NCI-H2107 (cell line): Measurements from ENCODE around the gene TTC23.
A peak's percentile ranks its signal among the peaks of the same experiment; 100 is the strongest.
"Not testable (repeated sequence)": the region's sequence is repeated elsewhere in the genome, so short reads cannot be mapped to it uniquely, and the experiment has no call there.

Experiments
- DNase-seq: peaks from one replicate; lab custom pipeline; 2025; lab: John Stamatoyannopoulos, UW

The TTC23 gene

DNA sequence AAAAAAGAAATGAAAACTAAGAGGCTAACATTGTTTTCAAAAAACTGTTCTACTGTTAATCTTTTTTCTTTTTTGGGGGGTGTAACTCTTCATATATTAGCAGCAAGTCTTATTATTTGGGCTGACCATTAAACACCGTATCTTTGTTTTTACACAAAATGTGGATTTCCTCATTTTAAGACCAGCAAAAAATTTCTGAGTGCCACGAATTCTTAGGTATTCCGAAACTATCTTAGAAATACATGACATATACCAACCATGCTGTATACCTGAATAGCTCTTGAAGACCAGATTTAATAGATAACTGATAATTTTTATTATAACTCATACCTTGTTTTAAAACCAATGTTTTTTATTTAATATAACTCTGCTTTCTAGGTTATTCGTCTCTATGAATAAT is 620 bp upstream of the TTC23 start:
- no peak for DNase-seq

DNA sequence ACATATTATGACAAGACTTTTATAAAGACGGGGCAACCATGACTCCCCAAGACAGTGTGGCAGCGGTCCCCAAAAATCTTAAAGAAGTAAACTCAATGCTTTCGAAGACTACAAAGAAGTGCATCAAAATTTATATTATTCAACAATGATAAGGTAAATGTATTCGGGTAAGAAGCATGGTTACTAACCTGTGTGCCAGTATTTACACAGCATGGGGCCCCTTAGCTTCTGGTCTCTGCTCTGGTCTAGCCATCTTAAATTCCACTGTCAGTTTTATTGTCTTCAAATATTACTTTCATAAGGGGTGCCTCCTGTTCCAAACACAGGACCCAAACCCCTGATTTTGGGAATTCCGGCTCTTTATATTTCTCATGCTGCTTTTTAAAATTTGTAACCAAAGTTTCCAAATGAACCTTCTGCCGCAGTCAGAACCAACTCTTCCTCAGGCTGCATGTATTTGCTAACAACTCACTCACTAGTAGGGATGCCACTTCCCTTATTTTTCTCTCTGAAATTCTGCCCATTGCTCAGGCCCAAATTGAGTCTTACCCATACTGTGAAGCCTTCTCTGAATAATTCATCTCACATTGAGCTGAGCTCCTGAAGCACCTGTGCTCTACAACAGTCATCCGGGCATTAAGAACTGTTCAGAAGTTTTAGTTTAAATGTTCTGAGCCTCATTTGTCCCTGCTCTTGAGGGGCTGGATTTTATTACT is 1.2 kb downstream of the TTC23 start:
- DNase-seq = no peak

DNA sequence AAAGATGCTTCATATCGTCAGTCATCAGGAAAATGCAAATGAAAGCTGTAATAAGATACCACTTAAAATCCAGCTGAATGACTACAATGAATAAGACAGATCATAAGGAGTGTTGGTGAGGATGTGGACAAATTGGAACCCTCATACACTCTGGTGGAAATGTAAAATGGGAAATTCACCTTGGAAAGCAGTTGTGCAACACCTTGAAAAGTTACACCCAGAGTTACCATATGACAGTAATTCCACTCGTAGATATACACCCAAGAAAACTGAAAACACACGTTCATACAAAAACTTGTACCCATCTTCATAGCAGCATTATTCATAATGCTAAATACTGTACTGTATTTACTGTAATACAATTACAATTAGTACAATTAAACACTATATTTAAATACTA is 2.3 kb downstream of the TTC23 start:
- no peak for DNase-seq

GRCh38 chr15:99244306-99244705 is 5.1 kb downstream of the TTC23 start:
- no peak for DNase-seq

- DNase-seq = no peak
Observed at GRCh38 chr15:99241752-99242151, 7.6 kb downstream of the TTC23 start.

DNA sequence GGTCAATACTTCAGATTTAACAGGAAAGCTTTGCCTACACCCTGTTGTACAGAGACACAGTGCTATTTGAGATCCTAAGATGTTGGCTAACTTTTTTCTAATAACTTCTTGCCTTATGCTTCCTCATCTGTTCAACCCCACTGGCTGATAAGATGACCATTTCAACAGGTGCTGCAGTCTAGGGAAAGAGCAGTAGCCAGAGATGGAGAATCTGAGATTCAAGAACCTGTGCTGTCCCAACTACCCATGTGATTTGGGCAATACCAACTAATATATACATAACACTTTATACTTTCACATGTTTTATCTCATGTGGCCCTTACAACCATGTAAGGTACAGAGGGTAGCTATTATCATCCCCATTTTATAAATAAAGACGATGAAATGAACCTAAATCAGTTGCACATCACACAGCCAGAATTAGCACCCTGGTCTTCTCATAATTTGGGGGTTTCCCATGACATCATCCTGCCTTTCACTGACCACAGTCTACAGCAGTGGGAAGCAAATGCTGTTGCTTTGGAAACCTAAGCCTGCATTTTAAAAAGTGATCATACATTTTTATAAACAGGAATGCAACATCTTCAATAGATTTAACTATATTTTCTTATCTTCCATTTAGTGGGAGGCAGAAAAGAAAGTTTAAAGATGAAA is 9.7 kb downstream of the TTC23 start:
- DNase-seq = no peak

DNA sequence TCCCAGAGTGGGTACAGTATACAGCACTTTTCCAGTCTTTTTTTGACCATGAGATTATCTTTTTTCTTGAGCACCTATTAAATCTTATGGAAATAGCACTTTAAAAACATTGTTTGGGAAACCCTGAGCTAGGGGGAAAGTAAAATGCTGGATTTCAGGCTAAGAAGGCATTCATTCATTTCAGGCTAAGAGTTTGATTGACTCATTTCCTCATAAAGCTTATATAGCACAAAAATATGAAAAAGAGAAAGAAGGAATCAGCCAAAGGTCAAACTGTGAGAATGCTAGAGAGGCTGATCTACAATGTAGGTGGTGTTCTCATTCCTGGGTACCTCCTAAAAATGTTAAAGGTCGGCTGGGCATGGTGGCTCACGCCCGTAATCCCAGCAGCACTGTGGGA is 10.5 kb downstream of the TTC23 start:
- no peak for DNase-seq

GRCh38 chr15:99234160-99234559 is 15.2 kb downstream of the TTC23 start:
- not testable (repeated sequence) for DNase-seq

GRCh38 chr15:99232740-99233139 is 16.6 kb downstream of the TTC23 start:
- DNase-seq = no peak

- DNase-seq = no peak
Observed at GRCh38 chr15:99230867-99231266, 18.5 kb downstream of the TTC23 start.

DNA sequence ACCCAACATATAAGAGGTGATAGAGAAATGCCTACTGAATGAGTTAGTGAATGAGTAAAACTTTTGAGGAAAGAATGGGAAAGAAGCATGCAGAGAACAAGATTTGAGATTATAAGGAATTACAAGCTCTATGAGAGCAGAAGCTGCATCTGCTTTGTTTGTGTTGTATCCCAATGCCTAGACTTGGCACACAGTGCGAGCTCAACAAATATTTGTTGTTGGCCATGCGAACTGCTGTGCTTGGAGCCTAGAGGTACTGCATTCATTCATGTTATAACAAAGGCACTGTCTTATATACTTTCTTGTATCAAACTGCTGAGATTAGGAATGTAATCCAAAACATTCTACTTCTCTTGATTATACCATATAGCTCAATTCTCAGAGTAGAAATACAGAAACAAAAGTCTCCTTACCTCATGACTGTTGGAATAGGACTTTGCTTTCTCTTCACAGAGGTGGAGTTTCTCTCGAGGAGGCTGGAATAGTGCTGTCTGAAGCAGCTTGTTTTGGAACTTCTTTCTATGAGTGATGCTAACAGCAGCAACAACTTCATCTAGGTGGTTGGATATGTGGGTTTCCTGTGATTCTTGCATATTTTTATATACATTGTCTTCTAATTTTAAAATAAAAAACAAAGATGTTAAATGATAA is 21.1 kb downstream of the TTC23 start:
- no peak for DNase-seq

DNA sequence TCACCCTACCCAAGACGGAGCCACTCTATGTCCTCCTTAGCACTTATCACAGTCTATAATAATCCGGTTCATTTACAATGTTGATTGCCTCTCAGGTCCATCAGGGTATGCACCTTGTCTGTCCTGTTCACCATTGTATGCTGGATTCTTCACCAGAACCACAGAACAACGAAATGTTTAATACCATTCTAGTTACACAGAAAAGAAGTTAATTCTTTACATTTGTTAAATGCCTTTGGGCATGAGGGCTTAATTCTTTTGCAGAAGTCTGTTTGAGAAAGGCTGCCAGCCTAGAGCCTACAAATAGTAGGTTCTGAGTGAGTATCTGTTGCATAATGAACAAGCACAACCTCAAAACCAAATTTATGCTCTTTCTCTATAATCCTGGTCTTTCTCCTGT is 22.6 kb downstream of the TTC23 start:
- no peak for DNase-seq

GRCh38 chr15:99224372-99225214 is 24.8 kb downstream of the TTC23 start:
- no peak for DNase-seq

DNA sequence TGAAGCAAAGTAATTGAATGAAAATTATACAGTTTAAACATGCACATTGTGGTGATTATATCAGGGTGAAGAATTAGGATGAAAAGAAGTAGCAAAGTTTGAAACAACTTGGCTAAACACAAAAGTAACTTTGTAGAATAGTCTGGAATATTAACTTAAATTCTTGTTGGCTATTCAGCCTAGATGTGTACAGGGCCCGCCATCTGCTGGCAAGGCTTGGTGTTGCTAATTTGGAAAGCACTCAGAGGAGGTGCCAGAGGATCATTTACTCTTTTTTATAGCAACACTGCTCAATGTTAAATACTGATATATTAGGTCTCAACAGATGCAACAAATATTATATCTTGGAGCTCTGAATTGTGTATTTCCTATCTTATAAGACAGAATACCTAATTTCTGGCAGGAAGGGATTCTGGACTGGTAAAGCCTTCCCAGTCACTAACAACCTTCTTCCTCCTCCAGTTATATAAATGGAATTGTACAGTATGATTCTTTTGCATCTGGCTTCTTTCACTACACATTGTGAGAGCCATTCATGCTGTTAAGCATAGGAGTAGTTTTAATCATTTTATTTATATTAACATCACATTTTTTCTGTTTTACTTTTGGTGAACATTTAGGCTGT is 36.1 kb downstream of the TTC23 start:
- DNase-seq = peak; percentile 6

DNA sequence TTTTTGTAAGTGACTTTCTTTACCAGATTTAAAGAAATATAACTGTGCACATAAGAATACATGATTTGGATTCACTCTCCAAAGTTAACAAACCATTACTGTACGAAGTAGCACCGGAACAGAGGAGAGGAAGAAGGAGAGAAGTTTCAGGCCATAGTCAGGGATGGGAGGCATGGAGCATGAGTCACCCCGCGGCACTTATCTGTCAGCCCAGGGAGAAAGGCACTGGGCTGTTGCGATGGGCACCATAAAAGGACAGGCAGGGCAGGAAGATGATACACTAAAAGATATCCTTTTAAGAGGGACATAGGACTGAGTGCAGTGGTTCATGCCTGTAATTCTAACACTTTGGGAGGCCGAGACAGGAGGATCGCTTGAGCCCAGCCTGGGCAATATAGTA is 37.0 kb downstream of the TTC23 start:
- no peak for DNase-seq

- DNase-seq = no peak
Observed at GRCh38 chr15:99211926-99212325, 37.5 kb downstream of the TTC23 start.

- no peak for DNase-seq
Observed at GRCh38 chr15:99210334-99210733, 39.0 kb downstream of the TTC23 start.

DNA sequence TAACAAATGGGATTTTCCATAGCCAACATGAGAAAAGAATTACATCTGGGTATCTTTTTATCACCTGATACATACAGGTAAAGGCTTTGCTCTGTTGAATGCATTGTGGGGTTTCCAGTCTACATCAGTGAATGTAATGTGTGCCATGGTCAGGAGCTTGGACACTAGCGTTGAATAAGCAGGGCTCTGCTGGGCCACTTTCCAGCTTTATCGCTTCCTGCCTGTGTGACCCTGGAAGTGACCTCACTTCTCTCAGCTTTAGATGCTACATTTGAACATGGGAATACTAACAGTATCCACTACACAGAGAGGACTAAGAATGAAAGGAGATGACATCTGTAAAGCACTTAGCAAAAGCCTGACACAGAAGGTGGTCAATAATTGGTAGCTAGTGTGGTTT is 40.1 kb downstream of the TTC23 start:
- DNase-seq = no peak

- DNase-seq = no peak
Observed at GRCh38 chr15:99207672-99208071, 41.7 kb downstream of the TTC23 start.

- no peak for DNase-seq
Observed at GRCh38 chr15:99202176-99202552, 47.2 kb downstream of the TTC23 start.

DNA sequence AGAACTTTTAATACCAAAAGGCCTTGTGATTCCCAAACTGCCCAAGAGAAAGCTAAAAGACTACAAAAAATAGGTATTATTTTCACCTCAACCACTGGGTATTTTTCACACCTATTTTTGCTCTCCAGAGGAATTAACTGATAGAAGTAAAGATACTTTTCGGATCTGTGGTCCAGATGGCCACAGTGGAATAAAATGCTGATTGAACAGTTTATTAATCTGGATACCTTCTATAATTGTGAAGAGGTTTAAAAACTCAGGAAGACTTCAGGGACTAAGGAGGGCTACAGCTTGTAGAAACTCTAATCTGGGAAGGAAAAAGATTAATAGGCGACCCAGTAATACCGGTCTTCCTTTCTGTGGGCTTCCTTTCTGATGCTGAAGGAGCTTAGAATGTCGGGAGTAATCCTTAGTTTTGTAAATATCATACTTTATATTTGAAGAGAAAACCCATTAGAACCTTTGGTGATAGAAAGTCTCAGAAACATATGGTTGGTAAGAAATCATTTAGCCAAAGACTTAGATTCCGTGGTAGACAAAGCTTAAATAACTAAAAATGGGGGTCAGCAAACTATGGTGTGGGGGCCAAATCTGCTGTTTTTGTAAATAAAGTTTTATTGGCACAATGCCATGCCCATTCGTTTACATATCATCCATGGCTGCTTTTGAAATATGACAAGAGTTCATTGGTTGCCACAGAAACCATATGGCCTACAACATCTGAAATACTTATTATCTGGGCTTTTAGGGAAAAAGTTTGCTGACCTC is 47.8 kb downstream of the TTC23 start:
- no peak for DNase-seq
